Epithelial cell of umbilical artery (primary cell): ENCODE data around the gene MYH13. TPM values are rescaled to one million over a fixed set of nuclear protein-coding genes. Genes with fewer than 3 reads are reported as not detected.

ENCODE experiments used
- total RNA-seq: library from RNA; depleted of rRNA; stranded (reverse); fragments of >200 nt; gene quantifications from 2 replicates; pipeline ENCODE4 v1.2.3, GENCODE V29; 2014

The MYH13 gene
- total RNA-seq, result not detected in 2 replicates

GRCh38 chr17:10372906-10373305, at the start of gene MYH13:
Gene MYH13, minus strand, starts transcription at chr17:10373006. Its CDS starts 8,476 bp downstream, at chr17:10364530.

DNA sequence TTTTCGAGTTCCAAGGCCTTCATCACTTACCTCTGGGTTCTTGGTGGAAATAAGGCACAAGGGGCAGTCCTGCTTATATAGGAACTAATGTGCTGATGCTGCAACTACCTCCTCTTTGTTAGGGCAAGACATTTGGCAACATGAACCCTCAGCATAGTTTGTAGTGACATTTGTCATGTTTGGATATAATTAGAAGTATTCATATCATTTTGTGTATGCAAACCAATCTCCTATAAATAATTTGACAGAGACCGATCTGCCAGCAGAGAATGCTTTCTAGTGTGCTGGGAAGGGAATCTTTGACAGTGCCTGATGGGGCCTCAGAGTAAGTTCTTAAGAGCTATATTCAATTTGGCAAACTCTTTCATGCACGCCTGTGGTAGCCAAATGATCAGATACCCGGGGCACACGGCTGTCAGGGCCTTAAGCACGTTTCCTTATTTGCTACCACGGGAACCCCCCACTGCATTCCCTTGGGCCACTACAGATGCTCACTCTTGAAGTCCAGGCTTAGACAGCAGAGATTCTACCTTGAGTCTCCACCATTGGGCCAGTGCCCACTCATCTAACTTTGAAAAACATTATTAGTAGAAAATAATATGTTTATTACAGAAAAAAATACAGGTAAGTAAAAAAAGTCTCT, 49.2 kb upstream of the MYH13 start, which contains the start of gene MYH8:
Gene MYH8, minus strand, starts transcription at position 51 of the 643 bp plus-strand sequence. CDS start 1,723 bp downstream, outside the sequence.

Other genes with a start within 250 kb of the MYH13 start
- under 0.01 and 0.32 TPM in 2 replicates for gene GAS7, start 174.4 kb downstream of the MYH13 start, total RNA-seq
- gene MYH8, start 48.9 kb upstream of the MYH13 start, total RNA-seq, result not detected in 2 replicates
- gene MYH4, start 96.6 kb upstream of the MYH13 start, total RNA-seq, result not detected in 2 replicates
- not detected in 2 replicates for gene MYH1, start 145.5 kb upstream of the MYH13 start, total RNA-seq
- not detected in 2 replicates for gene MYH2, start 176.7 kb upstream of the MYH13 start, total RNA-seq